Stimulated activated CD4-positive, alpha-beta T cell treated with anti-CD3 and anti-CD28 coated beads, TNF-alpha, amount 100 ng/mL, for 1 hour (primary cell): Measurements from ENCODE around the gene HMCN2.
"Not testable (repeated sequence)": the region's sequence is repeated elsewhere in the genome, so short reads cannot be mapped to it uniquely, and the experiment has no call there.

ENCODE experiments used
- DNase-seq, 3 donors: peaks; one replicate each; pipeline ENCODE4 v3.0.0-alpha.2; 2020; ENCODE audit warnings: low read depth in 3 of 3, low spot score in 1 of 3

HMCN2 gene

DNA sequence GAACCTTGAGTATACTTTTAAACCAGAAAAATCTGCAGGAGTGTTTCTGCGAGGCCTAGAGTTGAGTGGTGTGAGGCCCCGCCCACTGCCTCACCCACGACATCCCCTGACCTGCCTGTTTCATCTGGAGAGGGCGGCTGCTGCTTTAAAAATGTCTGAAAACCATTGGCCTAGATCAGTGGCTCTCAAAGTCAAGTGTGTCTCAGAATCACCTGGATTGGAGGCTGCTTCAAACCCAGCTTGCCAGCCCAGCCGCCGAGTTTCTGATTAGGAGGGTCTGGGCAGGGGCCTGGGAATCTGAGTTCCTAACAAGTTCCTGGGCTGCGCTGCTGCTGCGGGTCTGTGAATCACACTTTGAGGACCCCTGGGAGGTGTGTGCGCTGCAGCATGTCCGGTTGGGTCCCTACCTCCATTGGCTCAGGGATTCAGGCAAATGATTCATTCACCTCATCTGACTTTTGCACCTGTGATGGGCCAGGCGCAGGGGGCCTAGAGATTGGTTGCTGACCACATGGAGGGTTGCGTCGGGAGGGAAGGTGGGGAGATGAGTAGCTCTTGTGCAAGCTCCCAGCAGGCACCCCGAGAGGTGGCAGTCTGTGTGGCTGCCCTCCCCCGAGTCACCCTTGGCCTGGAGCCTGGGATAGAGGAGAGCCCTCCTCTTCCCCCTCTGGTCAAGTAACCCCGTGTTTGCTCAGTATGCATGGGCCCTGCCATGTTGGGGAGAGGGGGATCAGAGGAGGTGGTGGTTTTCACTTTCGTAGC is 27.6 kb upstream of the HMCN2 start:
- no peak for DNase-seq

DNA sequence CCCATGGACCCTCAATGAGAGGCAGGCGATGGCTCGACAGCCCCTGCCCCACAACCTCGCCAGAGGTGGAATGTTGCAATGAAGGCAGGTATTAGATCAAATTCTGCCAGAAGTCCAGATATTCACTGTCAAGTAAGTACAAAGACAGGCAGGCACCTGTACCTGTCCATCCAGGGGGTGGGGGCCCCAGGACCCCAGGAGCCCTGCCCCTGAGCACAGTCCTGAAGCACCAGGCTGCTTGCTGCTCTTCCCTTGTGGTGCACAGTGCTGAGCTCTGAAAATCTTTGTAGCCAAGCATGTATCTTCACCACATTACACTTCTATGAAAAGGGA is 26.2 kb upstream of the HMCN2 start:
- no peak for DNase-seq

DNA sequence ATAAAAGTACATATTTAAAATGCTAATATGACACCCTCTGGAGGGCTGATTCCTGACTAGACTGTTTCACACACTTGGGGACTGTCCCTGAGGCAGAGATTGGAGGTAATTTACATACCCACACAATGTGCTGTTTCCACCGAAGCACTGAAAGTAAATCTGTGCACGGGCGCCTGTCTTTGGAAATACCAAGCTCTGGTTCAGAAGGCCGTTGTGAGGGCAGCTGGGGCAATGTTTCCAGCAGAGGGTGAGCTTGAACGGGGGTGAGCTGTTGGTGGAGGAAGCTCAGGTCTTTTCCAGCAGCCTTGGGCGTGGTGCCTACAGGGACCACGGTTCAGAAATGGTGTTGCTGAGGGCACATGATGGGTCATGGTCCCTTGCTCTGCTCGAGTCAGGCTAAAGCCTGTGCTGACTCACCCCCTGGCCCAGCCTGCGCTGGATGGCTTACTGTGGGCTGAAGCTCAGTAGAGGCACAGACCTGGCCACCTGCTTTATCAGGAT is 25.8 kb upstream of the HMCN2 start:
- DNase-seq: no peak

DNA sequence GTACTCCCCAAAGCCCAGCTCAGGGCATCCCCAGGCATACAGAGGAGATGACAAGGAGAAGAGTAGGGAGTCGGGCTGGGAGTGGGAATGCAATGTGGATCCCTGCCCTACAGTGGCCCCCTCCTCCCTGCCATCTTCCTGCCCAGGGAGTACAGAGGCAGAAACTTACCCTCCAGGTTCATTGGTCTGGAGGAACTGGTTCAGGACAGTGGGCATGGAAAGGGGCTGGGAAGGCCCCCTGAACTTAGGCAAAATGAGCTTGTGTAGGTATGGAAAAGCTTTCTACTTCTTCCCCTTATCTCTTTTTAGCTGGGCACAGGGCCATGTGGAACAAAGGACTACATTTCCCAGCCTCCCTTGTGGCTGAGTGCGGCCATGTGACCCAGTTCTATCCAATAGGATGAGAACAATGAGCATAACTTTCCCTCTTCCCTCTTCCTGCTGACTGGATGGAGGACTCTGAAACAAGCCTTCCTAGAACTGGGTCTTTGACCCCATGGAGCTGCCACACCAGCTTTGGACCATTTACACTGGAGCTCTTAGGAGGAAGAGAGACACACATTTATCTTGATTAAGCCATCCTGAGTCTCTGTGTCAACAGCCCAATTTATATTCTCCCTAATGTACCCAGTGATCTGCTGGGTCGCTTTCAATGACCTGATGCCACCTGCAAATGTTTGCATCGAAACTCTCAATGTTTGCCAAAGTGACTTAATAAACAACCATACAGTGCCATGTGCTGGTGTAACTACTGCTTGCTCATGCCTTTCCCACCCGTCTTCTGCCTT is 25.0 kb upstream of the HMCN2 start:
- DNase-seq: no peak

DNA sequence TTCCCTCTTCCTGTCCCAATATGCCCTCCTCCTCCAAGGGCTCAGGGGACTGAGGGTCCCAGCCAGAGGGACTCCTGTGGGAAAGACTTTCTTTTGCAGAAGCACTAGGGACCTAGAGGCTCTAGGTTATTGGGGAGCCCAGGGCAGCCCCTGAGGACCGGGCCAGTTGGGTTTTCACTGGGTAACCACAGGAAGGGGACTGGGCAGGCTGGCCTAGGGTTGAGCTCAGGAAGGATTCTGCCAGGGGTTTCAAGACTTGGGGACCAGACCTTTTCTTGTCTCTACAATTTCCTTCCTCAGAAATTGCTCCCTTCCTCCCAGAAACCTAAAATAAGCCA is 24.4 kb upstream of the HMCN2 start:
- DNase-seq: no peak

DNA sequence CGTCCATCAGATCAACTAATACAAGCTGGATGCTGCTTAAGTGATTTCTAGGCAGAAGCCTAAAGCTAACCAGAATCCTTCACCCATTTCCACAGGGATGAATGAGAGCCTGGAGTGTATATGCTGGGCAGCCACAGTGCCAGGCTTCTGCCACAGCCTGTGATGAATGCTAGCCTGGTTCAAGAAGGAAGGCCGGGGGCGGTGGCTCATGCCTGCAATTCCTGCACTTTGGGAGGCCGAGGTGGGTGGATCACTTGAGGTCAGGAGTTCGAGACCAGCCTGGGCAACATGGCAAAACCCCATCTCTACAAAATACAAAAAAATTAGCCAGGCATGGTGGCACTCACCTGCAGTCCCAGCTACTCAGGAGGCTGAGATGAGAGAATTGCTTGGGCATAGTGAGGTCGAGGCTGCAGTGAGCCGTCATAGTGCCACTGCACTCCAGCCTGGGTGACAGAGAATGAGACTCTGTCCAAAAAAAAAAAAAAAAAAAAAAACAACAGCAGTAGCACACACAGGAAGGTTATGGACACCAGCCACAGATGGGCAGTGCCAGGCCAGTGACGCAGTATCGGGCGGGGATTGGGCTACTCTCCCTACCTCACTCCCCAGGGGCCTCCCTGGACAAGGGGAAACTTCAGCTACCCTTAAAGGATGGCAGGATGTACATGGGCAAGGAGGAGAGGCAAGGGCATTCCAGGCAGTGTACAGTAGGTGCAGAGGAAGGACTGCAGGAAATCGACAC is 23.1 kb upstream of the HMCN2 start:
- no peak for DNase-seq

DNA sequence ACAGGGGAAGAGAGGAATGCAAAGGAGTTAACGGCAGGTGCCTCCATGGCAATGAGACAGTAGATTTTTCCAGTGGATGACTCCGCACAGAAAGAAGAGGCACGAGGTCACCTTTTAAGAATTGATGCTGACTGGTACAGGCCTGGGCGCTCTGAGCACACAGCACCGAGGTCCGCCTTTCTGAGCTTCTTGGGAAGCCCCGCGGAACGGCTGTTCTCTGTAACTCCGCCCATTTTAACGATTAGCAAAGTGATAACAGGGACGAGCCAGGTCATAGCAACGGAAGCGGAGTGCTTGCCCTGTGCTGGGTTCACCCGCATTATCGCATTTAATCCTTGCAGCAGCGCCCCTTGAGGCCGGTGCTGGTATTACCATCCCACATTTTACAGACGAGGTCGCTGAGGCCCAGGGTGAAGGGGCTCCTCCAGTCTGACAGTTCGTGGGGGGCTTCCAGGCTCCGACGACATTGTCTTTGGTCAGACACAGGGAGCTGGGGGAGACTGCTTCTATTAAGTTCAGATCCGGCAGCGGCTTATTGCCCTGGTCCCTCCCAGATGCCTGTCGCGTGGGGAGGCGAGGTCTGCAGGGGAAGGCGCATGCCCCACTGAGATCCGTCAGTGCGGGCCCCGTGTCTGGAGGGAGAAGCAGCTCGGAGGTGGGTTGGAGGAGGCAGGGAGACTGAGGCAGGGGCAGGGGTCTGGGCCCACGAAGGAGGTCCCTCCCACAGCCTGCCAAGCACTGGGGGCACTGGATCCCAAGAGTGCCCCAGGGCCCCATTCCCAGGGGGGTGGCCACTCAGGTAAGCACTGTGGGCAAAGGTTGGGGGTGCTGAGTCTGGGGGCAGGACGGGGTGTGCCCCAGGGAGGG is 22.3 kb upstream of the HMCN2 start:
- DNase-seq: peak; percentile 40 to 83 (median 64)

DNA sequence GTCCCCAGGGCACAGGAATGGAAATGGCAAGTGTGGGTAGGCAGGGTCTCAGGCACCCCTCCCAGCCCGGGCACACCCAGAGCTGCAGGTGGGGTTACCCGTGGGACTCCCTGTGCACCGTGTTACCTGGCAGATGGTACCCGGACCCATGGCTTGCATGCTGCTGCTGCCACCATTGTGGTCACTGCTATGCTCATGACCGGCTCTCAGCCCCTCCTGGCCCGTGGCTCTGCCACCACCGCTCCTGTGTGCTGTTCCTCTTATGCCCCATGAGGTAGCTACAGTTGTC is 21.7 kb upstream of the HMCN2 start:
- DNase-seq: no peak

DNA sequence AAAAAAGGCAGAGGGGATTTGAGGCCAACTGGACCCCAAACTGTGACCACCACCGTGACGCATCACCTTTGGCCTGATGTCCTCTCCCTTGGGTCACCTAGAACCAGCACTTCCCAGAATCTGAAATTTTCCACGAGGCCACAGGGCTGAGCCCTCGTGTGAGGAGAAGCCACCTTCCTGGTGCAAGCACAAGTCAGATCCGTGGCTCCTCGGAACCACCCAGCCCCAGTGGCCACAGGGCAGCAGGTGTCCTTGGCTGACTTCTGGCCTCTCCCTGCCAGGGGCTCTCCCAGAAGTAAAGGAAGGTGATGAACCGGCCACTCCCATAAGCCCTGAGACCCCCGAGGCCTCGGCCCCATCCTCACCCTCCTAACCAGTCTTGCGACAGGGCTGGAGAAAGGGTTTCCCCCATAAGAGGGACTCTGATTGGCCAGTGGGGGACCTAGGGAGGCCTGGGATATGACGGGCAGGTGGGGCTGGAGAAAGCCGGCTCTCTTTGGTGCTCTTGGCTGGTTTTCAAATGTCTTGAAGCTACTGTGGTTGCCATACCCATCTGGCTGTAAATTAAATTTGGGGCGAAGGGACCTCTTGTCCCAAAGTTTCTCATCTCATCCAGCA is 20.9 kb upstream of the HMCN2 start:
- DNase-seq: no peak

DNA sequence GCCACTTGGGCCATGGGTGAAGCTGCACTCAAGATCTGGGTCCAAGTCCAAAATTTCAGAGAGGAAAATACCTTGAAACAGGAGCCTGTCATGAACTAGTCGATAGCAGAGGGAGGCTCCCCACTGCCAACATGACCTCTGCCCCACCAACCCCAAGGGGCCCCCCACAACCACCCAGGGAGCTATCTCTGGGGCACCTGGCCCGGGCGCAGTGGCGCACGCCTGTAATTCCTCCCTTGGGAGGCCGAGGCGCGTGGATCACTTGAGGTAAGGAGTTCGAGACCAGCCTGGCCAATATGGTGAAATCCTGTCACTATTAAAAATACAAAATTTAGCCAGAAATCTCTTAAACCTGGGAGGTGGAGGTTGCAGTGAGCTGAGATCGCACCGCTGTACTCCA is 20.1 kb upstream of the HMCN2 start:
- DNase-seq: no peak

DNA sequence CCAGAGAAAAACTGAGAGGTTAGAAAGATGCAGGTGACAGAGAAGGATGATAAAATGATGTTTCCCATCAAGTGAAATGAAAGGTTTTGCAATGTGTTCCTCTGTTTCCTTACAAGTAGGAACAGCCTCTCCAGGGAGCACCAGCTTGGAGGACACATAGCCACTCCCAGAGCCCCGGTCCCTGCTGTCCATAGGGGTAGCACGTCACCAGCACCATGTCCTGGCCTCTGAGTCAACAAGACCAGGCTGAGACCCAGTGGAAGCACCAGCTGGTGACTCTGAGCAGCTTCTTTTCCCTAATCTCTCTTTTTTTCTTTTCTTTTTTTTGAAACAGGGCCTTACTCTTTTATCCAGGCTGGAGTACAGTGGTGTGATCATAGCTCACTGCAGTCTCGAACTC is 19.4 kb upstream of the HMCN2 start:
- DNase-seq: no peak

DNA sequence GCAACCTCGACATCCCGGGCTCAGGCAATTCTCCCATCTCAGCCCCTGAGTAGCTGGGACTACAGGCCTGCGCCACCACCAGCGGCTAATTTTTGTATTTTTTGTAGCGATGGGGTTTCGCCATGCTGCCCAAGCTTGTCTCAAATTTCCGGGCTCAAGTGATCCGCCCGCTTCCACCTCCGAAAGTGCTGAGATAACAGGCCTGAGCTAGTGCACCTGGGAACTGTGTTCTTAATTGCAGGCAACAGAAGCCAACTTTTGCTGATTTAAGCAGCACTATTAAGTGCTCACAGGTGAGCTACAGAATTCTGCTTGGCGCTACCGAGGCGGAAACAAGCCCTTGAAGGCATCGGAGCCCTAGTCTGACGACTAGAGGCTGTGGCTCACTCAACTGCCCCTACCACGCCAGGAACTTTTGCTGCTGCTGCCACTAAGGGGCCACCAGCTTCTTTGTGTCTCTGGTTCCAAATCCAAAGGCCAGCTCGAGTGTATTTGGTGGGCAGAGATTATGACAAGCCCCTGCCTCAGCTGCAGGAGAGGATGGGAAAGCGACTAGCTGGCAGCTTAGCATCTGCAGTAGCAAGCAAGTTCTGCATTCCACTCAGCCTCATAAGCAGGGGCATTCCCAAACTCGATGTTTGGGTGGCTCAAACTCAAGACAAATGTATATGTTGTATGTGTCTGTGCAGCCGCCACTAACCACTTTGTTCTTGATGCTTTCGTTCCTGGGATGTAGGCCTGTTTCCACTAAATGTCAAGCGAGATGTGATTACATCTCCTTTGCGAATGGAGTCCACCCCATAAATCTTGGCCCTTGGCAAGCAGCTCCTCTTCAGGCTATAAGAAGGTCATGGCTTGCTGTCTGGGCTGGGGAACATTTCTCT is 10.6 kb upstream of the HMCN2 start:
- DNase-seq: no peak

DNA sequence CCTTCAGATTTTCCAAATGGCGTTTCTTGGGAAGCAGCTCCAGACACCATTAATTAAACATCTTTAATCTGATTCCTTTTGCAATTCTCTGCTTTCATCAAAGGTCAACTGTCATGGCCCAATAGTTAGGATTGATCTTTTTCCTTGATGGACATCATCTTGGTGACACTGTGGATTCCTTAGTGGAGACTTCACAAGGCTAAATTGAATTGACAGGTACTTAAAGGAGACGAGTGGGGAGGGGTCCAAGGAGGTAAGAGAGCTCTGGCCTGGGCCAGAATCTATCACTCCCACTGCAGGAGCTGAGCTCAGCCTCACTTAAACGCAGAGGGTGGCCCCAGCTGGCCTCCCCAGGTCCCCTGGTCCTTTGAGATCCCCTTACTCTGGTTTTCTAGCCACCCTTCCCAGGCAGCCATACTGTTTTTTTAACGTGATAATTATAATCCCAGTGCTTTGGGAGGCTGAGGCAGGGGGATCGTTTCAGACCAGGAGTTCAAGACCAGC is 9.9 kb upstream of the HMCN2 start:
- no peak for DNase-seq

DNA sequence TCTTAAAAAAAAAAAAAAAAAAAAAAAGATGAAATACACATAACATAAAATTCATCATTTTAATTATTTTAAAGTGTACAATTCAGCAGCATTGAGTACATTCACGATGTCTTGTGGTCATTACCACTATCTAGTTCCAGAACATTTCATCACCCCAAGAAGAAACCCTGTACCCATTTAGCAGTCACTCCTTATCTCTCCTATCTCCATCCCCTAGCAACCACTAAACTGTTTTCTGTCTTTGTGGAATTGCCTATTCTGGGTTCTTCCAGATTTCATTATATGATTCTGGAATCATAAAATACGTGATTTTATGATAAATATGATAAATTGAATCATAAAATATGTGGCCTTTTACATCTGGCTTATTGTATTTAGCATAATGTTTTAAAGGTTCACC is 8.9 kb upstream of the HMCN2 start:
- DNase-seq: no peak

DNA sequence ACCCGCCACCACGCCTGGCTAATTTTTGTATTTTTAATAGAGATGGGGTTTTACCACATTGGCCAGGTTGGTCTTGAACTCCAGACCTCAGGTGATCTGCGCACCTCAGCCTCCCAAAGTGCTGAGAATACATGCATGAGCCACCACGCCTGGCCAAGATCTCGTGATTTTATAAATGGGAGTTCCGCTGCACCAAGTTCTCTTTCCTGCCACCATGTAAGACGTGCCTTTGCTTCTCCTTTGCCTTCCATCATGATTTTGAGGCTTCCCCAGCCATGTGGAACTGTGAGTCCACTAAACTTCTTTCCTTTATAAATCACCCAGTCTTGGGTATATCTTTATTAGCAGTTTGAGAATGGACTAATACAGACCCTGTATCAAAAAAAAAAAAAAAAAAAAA is 7.4 kb upstream of the HMCN2 start:
- DNase-seq: not testable (repeated sequence)

DNA sequence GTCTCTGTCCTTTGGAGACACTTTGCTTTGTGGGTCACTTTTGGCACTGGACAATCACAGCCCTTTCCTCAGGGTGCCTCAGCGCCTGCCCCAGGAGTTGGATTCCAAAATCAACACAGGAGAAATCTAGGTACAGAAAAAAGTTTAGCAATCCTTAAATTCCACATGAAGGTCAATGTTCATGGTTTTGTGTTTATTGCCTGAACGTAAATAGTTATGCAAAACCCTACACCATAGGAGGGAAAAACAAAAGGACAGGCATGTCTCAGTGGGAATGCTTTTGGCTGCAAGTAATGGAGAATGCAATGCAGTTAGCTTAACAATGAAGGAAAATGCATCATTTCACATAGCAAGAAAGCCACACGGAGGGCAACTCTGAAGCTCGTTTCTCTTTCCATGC is 6.5 kb upstream of the HMCN2 start:
- no peak for DNase-seq

DNA sequence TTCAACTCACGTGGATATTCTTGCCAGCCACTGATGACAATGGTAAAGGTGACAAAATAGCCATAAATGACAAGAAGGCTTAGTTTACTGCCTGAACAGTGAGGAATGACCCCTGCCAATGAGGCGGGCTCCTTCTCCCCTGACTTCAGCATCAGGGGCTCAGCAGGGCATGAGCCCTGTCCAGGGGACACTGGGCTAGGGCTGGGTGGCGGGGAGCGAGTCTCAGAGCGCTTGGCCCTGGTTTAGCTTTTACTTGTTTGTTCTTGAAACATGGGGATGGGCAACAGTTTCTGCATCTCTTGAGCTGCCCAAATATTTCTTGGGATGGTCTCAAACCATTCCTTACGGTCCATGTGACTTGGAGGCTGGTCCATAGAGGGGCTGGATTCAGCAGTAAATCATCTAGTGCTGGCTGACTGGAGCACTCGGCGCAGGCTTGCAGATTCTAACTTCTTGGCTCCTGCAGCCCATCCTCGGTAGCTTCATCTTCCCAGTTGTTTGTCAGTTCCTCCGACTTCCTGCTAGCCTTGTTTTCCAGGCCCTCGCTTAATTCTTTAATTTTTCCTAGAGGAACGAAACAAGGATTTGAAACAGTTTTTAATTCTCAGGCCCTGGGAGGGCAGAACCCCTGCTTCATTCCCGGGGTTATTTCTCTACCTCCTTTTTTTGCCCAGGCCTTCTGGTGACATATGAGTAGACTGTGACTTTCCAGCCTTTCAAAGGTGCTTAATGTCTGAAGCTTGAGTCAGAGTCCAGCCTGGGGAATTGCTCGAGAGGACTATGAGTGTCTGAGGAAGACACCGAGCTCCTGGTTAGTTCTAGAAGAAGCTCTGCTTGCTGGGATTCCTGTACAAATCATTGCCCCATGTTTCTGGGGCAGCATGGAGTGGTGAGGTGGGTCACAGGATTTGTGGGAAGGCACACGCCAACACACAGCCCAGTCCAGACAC is 4.5 kb upstream of the HMCN2 start:
- DNase-seq: no peak

DNA sequence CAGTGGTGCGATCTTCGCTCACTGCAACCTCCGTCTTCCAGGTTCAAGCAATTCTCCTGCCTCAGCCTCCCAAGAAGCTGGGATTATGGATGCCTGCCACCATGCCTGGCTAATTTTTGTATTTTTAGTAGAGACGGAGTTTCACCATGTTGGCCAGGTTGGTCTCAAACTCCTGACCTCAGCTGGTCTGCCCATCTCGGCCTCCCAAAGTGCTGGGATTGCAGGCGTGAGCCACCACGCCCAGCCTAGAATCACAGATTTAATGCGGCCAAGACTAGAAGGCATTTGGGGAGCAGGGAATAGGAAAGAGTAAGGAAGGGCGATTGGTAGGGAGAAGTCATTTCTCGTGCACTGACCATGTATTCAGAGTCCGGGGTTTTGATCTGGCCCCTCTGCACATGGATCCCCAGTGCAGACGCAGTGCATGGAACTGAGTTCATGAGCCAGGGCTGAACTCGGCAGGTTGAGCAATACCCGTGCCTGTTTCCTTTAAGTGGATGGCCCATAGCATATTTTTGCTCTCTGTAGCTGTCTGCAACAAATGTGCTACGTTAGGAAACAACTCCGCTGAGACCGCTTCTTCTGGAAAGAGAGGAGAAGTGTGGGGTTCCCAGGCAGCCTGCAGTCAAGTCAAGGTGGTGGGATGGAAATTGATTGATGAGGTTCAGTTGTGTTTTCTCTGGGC is 3.4 kb upstream of the HMCN2 start:
- no peak for DNase-seq
